ENCODE data around the gene CIDEC. TPM values are rescaled to one million over a fixed set of nuclear protein-coding genes. Genes with fewer than 3 reads are reported as not detected.

Gene CIDEC
- total and polyA plus RNA-seq, 9 of the 15 experiments (the other 6 are each of a cell fraction or from before 2014, with no cell fraction given): not detected

GRCh38 chr3:9890249-9891071, 10.4 kb upstream of the CIDEC start, which contains the start of gene JAGN1:
TSS of gene JAGN1 (plus strand) at chr3:9890610. CDS start at chr3:9890723, 113 bp downstream.
- in situ Hi-C loops (cut with MboI): no loop called here
- peak; percentile 58 for FAIRE-seq
- intact Hi-C loops (cut with micrococcal nuclease): no loop called here
- TF ChIP-seq PHF20 (IDR thresholded peaks at IDR 0.05; ENCODE audit: partially characterized antibody) (peak; percentile 93), SETDB1 (IDR thresholded peaks at IDR 0.05; ENCODE audit: low read length) (no peak), ZNF133 (CRISPR knock-in tag; IDR thresholded peaks at IDR 0.05) (no peak), NUFIP1 (IDR thresholded peaks at IDR 0.05; ENCODE audit: partially characterized antibody) (peak; percentile 32), CBX5 (IDR thresholded peaks at IDR 0.05; ENCODE audit: borderline replicate concordance, low read depth) (no peak), KAT8 (IDR thresholded peaks at IDR 0.05; ENCODE audit: low read depth) (no peak), CHCHD3 (CRISPR knock-in tag; IDR thresholded peaks at IDR 0.05) (no peak), KDM4B (IDR thresholded peaks at IDR 0.05; ENCODE audit: borderline replicate concordance in 2 of 2, low read depth in 1 of 2) (peak in 1 of 2 experiments; percentile 82; a peak in 1 of 4 replicates), ZKSCAN1 (IDR thresholded peaks at IDR 0.05; ENCODE audit: low read depth, low read length) (peak; percentile 67; the same call in 1 of the 2 replicates), NR3C1 (CRISPR knock-in tag; IDR thresholded peaks at IDR 0.05) (no peak), ZNF583 (CRISPR knock-in tag; IDR thresholded peaks at IDR 0.05) (no peak), TRIM28 (IDR thresholded peaks at IDR 0.05) (peak; percentile 33; the same call in 1 of the 2 replicates), ZNF717 (CRISPR knock-in tag; IDR thresholded peaks at IDR 0.05) (no peak), ZNF212 (CRISPR knock-in tag; IDR thresholded peaks at IDR 0.05) (peak; percentile 73; the same call in 1 of the 2 replicates), JUND (IDR thresholded peaks at IDR 0.05; ENCODE audit: borderline replicate concordance, low read depth, low read length) (no peak), JUND (tag; IDR thresholded peaks at IDR 0.05; ENCODE audit: borderline replicate concordance, low read depth, low read length) (no peak), MCM7 (IDR thresholded peaks at IDR 0.05) (no peak), MBD2 (IDR thresholded peaks at IDR 0.05; ENCODE audit: borderline replicate concordance, low read depth) (peak; percentile 91), KDM5B (IDR thresholded peaks at IDR 0.05; ENCODE audit: insufficient replicate concordance, low read depth, low read length) (peak; percentile 79), NFRKB (IDR thresholded peaks at IDR 0.05; ENCODE audit: low read depth) (peak; percentile 34; the same call in 1 of the 2 replicates), SMAD1 (IDR thresholded peaks at IDR 0.05; ENCODE audit: low read depth, low read length, partially characterized antibody) (peak; percentile 27), HNRNPK (IDR thresholded peaks at IDR 0.05; ENCODE audit: low read depth, low read length, poor library complexity, severe bottlenecking) (no peak), SMAD4 (CRISPR knock-in tag; conservative IDR thresholded peaks at IDR 0.05) (peak; percentile 48; the same call in 1 of the 2 replicates), ARHGAP35 (IDR thresholded peaks at IDR 0.05; ENCODE audit: partially characterized antibody) (no peak)
- TF ChIP-seq, protein P1, sequence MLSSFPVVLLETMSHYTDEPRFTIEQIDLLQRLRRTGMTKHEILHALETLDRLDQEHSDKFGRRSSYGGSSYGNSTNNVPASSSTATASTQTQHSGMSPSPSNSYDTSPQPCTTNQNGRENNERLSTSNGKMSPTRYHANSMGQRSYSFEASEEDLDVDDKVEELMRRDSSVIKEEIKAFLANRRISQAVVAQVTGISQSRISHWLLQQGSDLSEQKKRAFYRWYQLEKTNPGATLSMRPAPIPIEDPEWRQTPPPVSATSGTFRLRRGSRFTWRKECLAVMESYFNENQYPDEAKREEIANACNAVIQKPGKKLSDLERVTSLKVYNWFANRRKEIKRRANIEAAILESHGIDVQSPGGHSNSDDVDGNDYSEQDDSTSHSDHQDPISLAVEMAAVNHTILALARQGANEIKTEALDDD (IDR thresholded peaks at IDR 0.05): no peak

More at GRCh38 chr3:9890249-9891071, 10.4 kb upstream of the CIDEC start, which contains the start of gene JAGN1:
- Histone ChIP-seq H3K4me1 (replicated peaks in 1 of 2; ENCODE audit: control insufficient read depth in 2 of 2, insufficient read depth in 2 of 2, low read length in 2 of 2) (peaks cover 16 to 17% of the 10 kb centered on the region in 2 experiments), H4K20me1 (replicated peaks; ENCODE audit: control insufficient read depth, insufficient read depth, low read length) (no peaks in the 10 kb centered on the region), H3K9ac (ENCODE audit: insufficient read depth in 1 of 2, low read depth in 2 of 2, low read length in 2 of 2) (peak within 1 kb of the TSS; percentile 98 to 100), H3K9me3 (replicated peaks; ENCODE audit: control insufficient read depth, insufficient read depth, low read depth, low read length) (no peaks in the 10 kb centered on the region), H3K9me1 (ENCODE audit: control insufficient read depth, insufficient read depth, low read length) (peaks cover 7% of the 10 kb centered on the region), H3K27me3 (ENCODE audit: control insufficient read depth in 2 of 2, insufficient read depth in 2 of 2, low read length in 2 of 2) (no peaks in the 10 kb centered on the region), H3K4me2 (ENCODE audit: insufficient read depth, low read length) (peak within 1 kb of the TSS; percentile 91), H2AFZ (ENCODE audit: low read depth, low read length) (peak within 1 kb of the TSS; percentile 97), H3K79me2 (ENCODE audit: control insufficient read depth, insufficient read depth, low read length) (peaks cover 38% of the 10 kb centered on the region), H3K27ac (ENCODE audit: extremely low read depth, low read depth, low read length) (peak within 1 kb of the TSS; percentile 98), H3K36me3 (ENCODE audit: control insufficient read depth, insufficient read depth, low read length) (peaks cover 32% of the 10 kb centered on the region), H3K4me3 (peak within 1 kb of the TSS; percentile 76)
- ATAC-seq (peak; percentile 87), DNase-seq (ENCODE audit: extremely low read depth in 1 of 4, low spot score in 3 of 4) (peak; percentile 96 to 97 (median 96))
- ChIA-PET CTCF (ENCODE audit: low intra/inter-chr PET ratio) (interaction anchor here (1.2 kb wide), 1 partner anchor 137 kb away, joined by 3 read pairs; no protein-coding TSS in a partner anchor), POLR2A (interaction anchor here (0.9 to 3.4 kb wide), 5 partner anchors 10 to 46 kb away, joined by 3 to 33 read pairs (median 7); partner anchors contain the start of genes CIDEC, IL17RE and RPUSD3)
- BruUV-seq (replicated peaks): TSS peak; percentile 63
- WGBS (ENCODE audit: insufficient coverage, low coverage, missing lambda C conversion rate): under 1% methylated on average over 58 of the region's 62 CpGs
